ENCODE data around the gene L3MBTL4.

- TF ChIP-seq, protein P1, sequence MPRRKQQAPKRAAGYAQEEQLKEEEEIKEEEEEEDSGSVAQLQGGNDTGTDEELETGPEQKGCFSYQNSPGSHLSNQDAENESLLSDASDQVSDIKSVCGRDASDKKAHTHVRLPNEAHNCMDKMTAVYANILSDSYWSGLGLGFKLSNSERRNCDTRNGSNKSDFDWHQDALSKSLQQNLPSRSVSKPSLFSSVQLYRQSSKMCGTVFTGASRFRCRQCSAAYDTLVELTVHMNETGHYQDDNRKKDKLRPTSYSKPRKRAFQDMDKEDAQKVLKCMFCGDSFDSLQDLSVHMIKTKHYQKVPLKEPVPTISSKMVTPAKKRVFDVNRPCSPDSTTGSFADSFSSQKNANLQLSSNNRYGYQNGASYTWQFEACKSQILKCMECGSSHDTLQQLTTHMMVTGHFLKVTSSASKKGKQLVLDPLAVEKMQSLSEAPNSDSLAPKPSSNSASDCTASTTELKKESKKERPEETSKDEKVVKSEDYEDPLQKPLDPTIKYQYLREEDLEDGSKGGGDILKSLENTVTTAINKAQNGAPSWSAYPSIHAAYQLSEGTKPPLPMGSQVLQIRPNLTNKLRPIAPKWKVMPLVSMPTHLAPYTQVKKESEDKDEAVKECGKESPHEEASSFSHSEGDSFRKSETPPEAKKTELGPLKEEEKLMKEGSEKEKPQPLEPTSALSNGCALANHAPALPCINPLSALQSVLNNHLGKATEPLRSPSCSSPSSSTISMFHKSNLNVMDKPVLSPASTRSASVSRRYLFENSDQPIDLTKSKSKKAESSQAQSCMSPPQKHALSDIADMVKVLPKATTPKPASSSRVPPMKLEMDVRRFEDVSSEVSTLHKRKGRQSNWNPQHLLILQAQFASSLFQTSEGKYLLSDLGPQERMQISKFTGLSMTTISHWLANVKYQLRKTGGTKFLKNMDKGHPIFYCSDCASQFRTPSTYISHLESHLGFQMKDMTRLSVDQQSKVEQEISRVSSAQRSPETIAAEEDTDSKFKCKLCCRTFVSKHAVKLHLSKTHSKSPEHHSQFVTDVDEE (CRISPR knock-in tag; IDR thresholded peaks at IDR 0.05): no peak
- TF ChIP-seq, protein P2, sequence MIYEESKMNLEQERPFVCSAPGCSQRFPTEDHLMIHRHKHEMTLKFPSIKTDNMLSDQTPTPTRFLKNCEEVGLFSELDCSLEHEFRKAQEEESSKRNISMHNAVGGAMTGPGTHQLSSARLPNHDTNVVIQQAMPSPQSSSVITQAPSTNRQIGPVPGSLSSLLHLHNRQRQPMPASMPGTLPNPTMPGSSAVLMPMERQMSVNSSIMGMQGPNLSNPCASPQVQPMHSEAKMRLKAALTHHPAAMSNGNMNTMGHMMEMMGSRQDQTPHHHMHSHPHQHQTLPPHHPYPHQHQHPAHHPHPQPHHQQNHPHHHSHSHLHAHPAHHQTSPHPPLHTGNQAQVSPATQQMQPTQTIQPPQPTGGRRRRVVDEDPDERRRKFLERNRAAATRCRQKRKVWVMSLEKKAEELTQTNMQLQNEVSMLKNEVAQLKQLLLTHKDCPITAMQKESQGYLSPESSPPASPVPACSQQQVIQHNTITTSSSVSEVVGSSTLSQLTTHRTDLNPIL (CRISPR knock-in tag; IDR thresholded peaks at IDR 0.05; ENCODE audit: low read depth): no peak
- TF ChIP-seq, protein P3, sequence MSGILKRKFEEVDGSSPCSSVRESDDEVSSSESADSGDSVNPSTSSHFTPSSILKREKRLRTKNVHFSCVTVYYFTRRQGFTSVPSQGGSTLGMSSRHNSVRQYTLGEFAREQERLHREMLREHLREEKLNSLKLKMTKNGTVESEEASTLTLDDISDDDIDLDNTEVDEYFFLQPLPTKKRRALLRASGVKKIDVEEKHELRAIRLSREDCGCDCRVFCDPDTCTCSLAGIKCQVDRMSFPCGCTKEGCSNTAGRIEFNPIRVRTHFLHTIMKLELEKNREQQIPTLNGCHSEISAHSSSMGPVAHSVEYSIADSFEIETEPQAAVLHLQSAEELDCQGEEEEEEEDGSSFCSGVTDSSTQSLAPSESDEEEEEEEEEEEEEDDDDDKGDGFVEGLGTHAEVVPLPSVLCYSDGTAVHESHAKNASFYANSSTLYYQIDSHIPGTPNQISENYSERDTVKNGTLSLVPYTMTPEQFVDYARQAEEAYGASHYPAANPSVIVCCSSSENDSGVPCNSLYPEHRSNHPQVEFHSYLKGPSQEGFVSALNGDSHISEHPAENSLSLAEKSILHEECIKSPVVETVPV (CRISPR knock-in tag; IDR thresholded peaks at IDR 0.05): no peak
- TF ChIP-seq RARB (CRISPR knock-in tag; IDR thresholded peaks at IDR 0.05): no peak
- TF ChIP-seq ZNF565 (CRISPR knock-in tag; conservative IDR thresholded peaks at IDR 0.05; ENCODE audit: low read depth): no peak
- TF ChIP-seq ZNF8 (CRISPR knock-in tag; IDR thresholded peaks at IDR 0.05): no peak
- no peak for TF ChIP-seq ZC3H10 (CRISPR knock-in tag; IDR thresholded peaks at IDR 0.05)
- no peak for TF ChIP-seq ARNTL (CRISPR knock-in tag; IDR thresholded peaks at IDR 0.05; ENCODE audit: borderline replicate concordance, low read depth)
- TF ChIP-seq ZFP30 (CRISPR knock-in tag; IDR thresholded peaks at IDR 0.05): no peak
- no peak for TF ChIP-seq PPARA (CRISPR knock-in tag; IDR thresholded peaks at IDR 0.05; ENCODE audit: borderline replicate concordance)
- TF ChIP-seq PATZ1 (CRISPR knock-in tag; IDR thresholded peaks at IDR 0.05; ENCODE audit: borderline replicate concordance): no peak
- TF ChIP-seq ISL1 (CRISPR knock-in tag; IDR thresholded peaks at IDR 0.05): no peak
Measured at GRCh38 chr18:6249788-6250187, 164.9 kb downstream of the L3MBTL4 start.
